GM12878 (cell line): ENCODE measurements around the gene CAMTA2. TPM values are rescaled to one million over a fixed set of nuclear protein-coding genes. Genes with fewer than 3 reads are reported as not detected.

ENCODE experiments used
- BACH1 ChIP-seq: fragments of 450-650 bp; IDR thresholded peaks from 2 replicates; pipeline ENCODE4 v1.6.1; 2017; ENCODE audit warnings: mild to moderate bottlenecking, borderline replicate concordance
- BHLHE40 ChIP-seq, 2 experiments: fragments of 450-650 bp in 1 of 2; IDR thresholded peaks; 2 replicates each; pipeline ENCODE4 v1.6.1; 2011 to 2017; ENCODE audit warnings: low read depth in 2 of 2, borderline replicate concordance in 1 of 2, improper control_type of control experiment in 1 of 2, low read length in 1 of 2, mild to moderate bottlenecking in 1 of 2
- BRCA1 ChIP-seq: IDR thresholded peaks from 2 replicates; pipeline ENCODE4 v1.6.1; 2011; ENCODE audit warnings: low read depth, low read length, improper control_type of control experiment
- EED ChIP-seq: sonication (generic); IDR thresholded peaks from 2 replicates; pipeline ENCODE4 v1.6.1; 2016; ENCODE audit warnings: antibody characterized with exemption, low read depth
- EGR1 ChIP-seq, 2 experiments: IDR thresholded peaks; 1 replicate in 1 of 2; 2 replicates in 1 of 2; pipeline ENCODE4 v1.6.1; 2011 to 2012; ENCODE audit warnings: low read depth in 2 of 2, low read length in 2 of 2, borderline replicate concordance in 1 of 2, mild to moderate bottlenecking in 1 of 2, moderate library complexity in 1 of 2
- EP300 ChIP-seq, 2 experiments: fragments of 150-350 bp in 1 of 2; IDR thresholded peaks; 2 replicates each; pipeline ENCODE4 v1.6.1; 2011 to 2012; ENCODE audit warnings: low read depth in 2 of 2, low read length in 2 of 2, borderline replicate concordance in 1 of 2, improper control_type of control experiment in 1 of 2, inconsistent platforms in 1 of 2; ENCODE audit not compliant: control insufficient read depth in 1 of 2
- ETV6 ChIP-seq, 2 experiments: fragments of 450-650 bp in 1 of 2; IDR thresholded peaks in 1 of 2; conservative IDR thresholded peaks in 1 of 2; 2 replicates each; pipeline ENCODE4 v1.6.1; 2014; ENCODE audit warnings: antibody characterized with exemption in 1 of 2, borderline replicate concordance in 1 of 2, low read depth in 1 of 2, mild to moderate bottlenecking in 1 of 2, moderate library complexity in 1 of 2
- FOXK2 ChIP-seq: fragments of 450-650 bp; IDR thresholded peaks from 2 replicates; pipeline ENCODE4 v1.6.1; 2017; ENCODE audit warnings: mild to moderate bottlenecking, moderate library complexity
- FOXM1 ChIP-seq: IDR thresholded peaks from 2 replicates; pipeline ENCODE4 v1.6.1; 2012; ENCODE audit warnings: low read depth, mild to moderate bottlenecking, inconsistent platforms, low read length, moderate library complexity
- HCFC1 ChIP-seq: fragments of 150-350 bp; IDR thresholded peaks from 2 replicates; pipeline ENCODE4 v1.6.1; 2014; ENCODE audit warnings: low read length
- HDAC6 ChIP-seq: fragments of 200-600 bp; sonication (generic); IDR thresholded peaks from one replicate; pipeline ENCODE4 v1.8.0; 2017; ENCODE audit warnings: antibody characterized with exemption; ENCODE audit not compliant: unreplicated experiment
- IKZF2 ChIP-seq, 2 experiments: fragments of 450-650 bp; IDR thresholded peaks; 2 replicates each; pipeline ENCODE4 v1.6.1; 2017; ENCODE audit warnings: mild to moderate bottlenecking in 2 of 2, moderate library complexity in 2 of 2
- JUND ChIP-seq: IDR thresholded peaks from 2 replicates; pipeline ENCODE4 v1.6.1; 2012; ENCODE audit warnings: low read depth, mild to moderate bottlenecking, low read length, improper control_type of control experiment, moderate library complexity
- KLF5 ChIP-seq: fragments of 450-650 bp; IDR thresholded peaks from 2 replicates; pipeline ENCODE4 v1.6.1; 2014; ENCODE audit warnings: mild to moderate bottlenecking; ENCODE audit not compliant: partially characterized antibody
- MEF2A ChIP-seq: IDR thresholded peaks from 2 replicates; pipeline ENCODE4 v1.6.1; 2011; ENCODE audit warnings: low read depth, mild to moderate bottlenecking, low read length, moderate library complexity; ENCODE audit not compliant: insufficient read depth
- MYC ChIP-seq: IDR thresholded peaks from 2 replicates; pipeline ENCODE4 v1.6.1; 2011; ENCODE audit warnings: mild to moderate bottlenecking, low read length, moderate library complexity, inconsistent platforms; ENCODE audit not compliant: insufficient read depth, insufficient replicate concordance, insufficient read length, severe bottlenecking
- NBN ChIP-seq: fragments of 450-650 bp; IDR thresholded peaks from 2 replicates; pipeline ENCODE4 v1.6.1; 2016
- NFXL1 ChIP-seq: fragments of 450-650 bp; IDR thresholded peaks from 2 replicates; pipeline ENCODE4 v1.6.1; 2017; ENCODE audit warnings: antibody characterized with exemption, mild to moderate bottlenecking, borderline replicate concordance
- NR2C1 ChIP-seq: fragments of 450-650 bp; IDR thresholded peaks from 2 replicates; pipeline ENCODE4 v1.6.1; 2017; ENCODE audit warnings: antibody characterized with exemption, mild to moderate bottlenecking, moderate library complexity
- NR2F1 ChIP-seq: fragments of 450-650 bp; conservative IDR thresholded peaks from 2 replicates; pipeline ENCODE4 v1.6.1; 2017; ENCODE audit warnings: mild to moderate bottlenecking
- POLR2AphosphoS5 ChIP-seq: IDR thresholded peaks from 2 replicates; pipeline ENCODE4 v1.6.1; 2011; ENCODE audit warnings: mild to moderate bottlenecking, low read length, inconsistent platforms
- SIN3A ChIP-seq: IDR thresholded peaks from 2 replicates; pipeline ENCODE4 v1.6.1; 2012; ENCODE audit warnings: low read depth, low read length, improper control_type of control experiment
- SMAD1 ChIP-seq: fragments of 450-650 bp; IDR thresholded peaks from 2 replicates; pipeline ENCODE4 v1.6.1; 2018; ENCODE audit warnings: mild to moderate bottlenecking, low read depth; ENCODE audit not compliant: partially characterized antibody
- SMAD5 ChIP-seq: IDR thresholded peaks from 2 replicates; pipeline ENCODE4 v1.6.1; 2016; ENCODE audit warnings: antibody characterized with exemption, low read depth
- SMC3 ChIP-seq: IDR thresholded peaks from 2 replicates; pipeline ENCODE4 v1.6.1; 2011; ENCODE audit warnings: low read length, improper control_type of control experiment, borderline replicate concordance
- SP1 ChIP-seq: IDR thresholded peaks from one replicate; pipeline ENCODE4 v1.6.1; 2011; ENCODE audit warnings: low read depth, low read length
- SREBF2 ChIP-seq: IDR thresholded peaks from 2 replicates; pipeline ENCODE4 v1.6.1; 2012; ENCODE audit warnings: mild to moderate bottlenecking, low read length
- STAT3 ChIP-seq: IDR thresholded peaks from 2 replicates; pipeline ENCODE4 v1.6.1; 2011; ENCODE audit warnings: low read depth, low read length, improper control_type of control experiment
- USF1 ChIP-seq: IDR thresholded peaks from 2 replicates; pipeline ENCODE4 v1.6.1; 2011; ENCODE audit warnings: borderline replicate concordance, low read depth, mild to moderate bottlenecking, moderate library complexity, mixed read lengths, low read length; ENCODE audit not compliant: insufficient read depth; ENCODE audit errors: extremely low read length
- ZBED1 ChIP-seq: IDR thresholded peaks from 2 replicates; pipeline ENCODE4 v1.6.1; 2016; ENCODE audit warnings: borderline replicate concordance
- ZNF384 ChIP-seq: IDR thresholded peaks from 2 replicates; pipeline ENCODE4 v1.6.1; 2012; ENCODE audit warnings: low read depth, mild to moderate bottlenecking, low read length, improper control_type of control experiment, borderline replicate concordance
- polyA plus RNA-seq, 11 experiments: library from polyadenylated mRNA; depleted of rRNA in 4 of 11; unstranded in 6 of 11; stranded (reverse) in 5 of 11; fragments of >200 nt; fragmentation: Nextera tagmentation in 4 of 11; fragmentation: Illumina TruSeq in 1 of 11; extraction: Ambion mirVana in 4 of 11; extraction: Trizol in 1 of 11; gene quantifications; 1 replicate in 1 of 11; 2 replicates in 10 of 11; pipeline versions ENCODE4 v1.2.1 to v1.2.3, GENCODE V29; 2011 to 2016; ENCODE audit warnings: inconsistent platforms in 2 of 11, missing spikeins in 2 of 11, low read depth in 1 of 11
- total RNA-seq, 4 experiments: library from RNA; depleted of rRNA in 3 of 4; stranded (reverse); fragments of >200 nt in 3 of 4; fragmentation: Illumina TruSeq in 1 of 4; extraction: Trizol in 1 of 4; gene quantifications; 2 replicates each; pipeline versions ENCODE4 v1.2.1 to v1.2.3, GENCODE V29; 2013 to 2021

CAMTA2 gene
- total and polyA plus RNA-seq, 10 of the 15 experiments (the other 5 are each of a cell fraction or from before 2014, with no cell fraction given): 0.42 to 29.3 (median 11.2) TPM

- TF ChIP-seq MEF2A (0 out of 2 replicates have a peak, but pooled peaks have one; percentile 32), JUND (no peak), ETV6 (conservative IDR thresholded peaks at IDR 0.05 in 1 of 2, IDR thresholded peaks at IDR 0.05 in 1 of 2; ENCODE audit: borderline replicate concordance in 1 of 2, low read depth in 1 of 2) (0 out of 4 replicates have a peak, but pooled peaks of 1 of the 2 experiments have one; percentile 28), STAT3 (no peak), HDAC6 (no peak), EGR1 (IDR thresholded peaks at IDR 0.05; ENCODE audit: borderline replicate concordance in 1 of 2, low read depth in 2 of 2, low read length in 2 of 2) (0 out of 3 replicates have a peak, but pooled peaks of 1 of the 2 experiments have one; percentile 19), NFXL1 (no peak), BHLHE40 (IDR thresholded peaks at IDR 0.05; ENCODE audit: borderline replicate concordance in 1 of 2, low read depth in 2 of 2, low read length in 1 of 2) (peak; percentile 41 to 88; a peak in 3 of 4 replicates), POLR2AphosphoS5 (peak; percentile 5; the same call in 1 of the 2 replicates), HCFC1 (peak; percentile 11), ZNF384 (peak; percentile 72; the same call in 1 of the 2 replicates), EP300 (IDR thresholded peaks at IDR 0.05; ENCODE audit: borderline replicate concordance in 1 of 2, control insufficient read depth in 1 of 2, low read depth in 2 of 2, low read length in 2 of 2) (0 out of 4 replicates have a peak, but pooled peaks of 1 of the 2 experiments have one; percentile 33), MYC (no peak), FOXM1 (no peak), ZBED1 (no peak), IKZF2 (IDR thresholded peaks at IDR 0.05) (0 out of 4 replicates have a peak, but pooled peaks of 1 of the 2 experiments have one; percentile 15), BACH1 (peak; percentile 81), KLF5 (no peak), SREBF2 (no peak), SP1 (peak; percentile 17), SMC3 (no peak), NR2C1 (peak; percentile 23; the same call in 1 of the 2 replicates), FOXK2 (no peak), USF1 (peak; percentile 46), EED (peak; percentile 37; the same call in 1 of the 2 replicates), SIN3A (no peak), SMAD1 (no peak), NBN (0 out of 2 replicates have a peak, but pooled peaks have one; percentile 1), NR2F1 (peak; percentile 98), BRCA1 (no peak), SMAD5 (peak; percentile 68; the same call in 1 of the 2 replicates)
Observed at GRCh38 chr17:4949321-4950074, 38.0 kb downstream of the CAMTA2 start (continued).
